BLaER1 (cell line): ENCODE measurements around the gene KCTD15.

Experiments
- H3K27ac ChIP-seq: shearing (Covaris generic); formaldehyde crosslinking; 2 replicates; pipeline ENCODE4 v1.8.1; 2022
- H3K27me3 ChIP-seq: shearing (Covaris generic); formaldehyde crosslinking; 2 replicates; pipeline ENCODE4 v1.8.1; 2022
- H3K36me3 ChIP-seq: shearing (Covaris generic); formaldehyde crosslinking; 2 replicates; pipeline ENCODE4 v1.8.1; 2022
- H3K4me1 ChIP-seq: shearing (Covaris generic); formaldehyde crosslinking; 2 replicates; pipeline ENCODE4 v1.8.1; 2022
- H3K4me2 ChIP-seq: shearing (Covaris generic); formaldehyde crosslinking; 2 replicates; pipeline ENCODE4 v1.8.1; 2022
- H3K4me3 ChIP-seq: shearing (Covaris generic); formaldehyde crosslinking; 2 replicates; pipeline ENCODE4 v1.8.1; 2022
- H3K9ac ChIP-seq: shearing (Covaris generic); formaldehyde crosslinking; 2 replicates; pipeline ENCODE4 v1.8.1; 2022
- H3K9me3 ChIP-seq: shearing (Covaris generic); formaldehyde crosslinking; 2 replicates; pipeline ENCODE4 v1.8.1; 2022
- H4K20me1 ChIP-seq: shearing (Covaris generic); formaldehyde crosslinking; 2 replicates; pipeline ENCODE4 v1.8.1; 2022
- Cebpa-rat ChIP-seq: shearing (Covaris generic); IDR thresholded peaks from 2 replicates; pipeline ENCODE4 v1.8.1; 2022

KCTD15 gene

DNA sequence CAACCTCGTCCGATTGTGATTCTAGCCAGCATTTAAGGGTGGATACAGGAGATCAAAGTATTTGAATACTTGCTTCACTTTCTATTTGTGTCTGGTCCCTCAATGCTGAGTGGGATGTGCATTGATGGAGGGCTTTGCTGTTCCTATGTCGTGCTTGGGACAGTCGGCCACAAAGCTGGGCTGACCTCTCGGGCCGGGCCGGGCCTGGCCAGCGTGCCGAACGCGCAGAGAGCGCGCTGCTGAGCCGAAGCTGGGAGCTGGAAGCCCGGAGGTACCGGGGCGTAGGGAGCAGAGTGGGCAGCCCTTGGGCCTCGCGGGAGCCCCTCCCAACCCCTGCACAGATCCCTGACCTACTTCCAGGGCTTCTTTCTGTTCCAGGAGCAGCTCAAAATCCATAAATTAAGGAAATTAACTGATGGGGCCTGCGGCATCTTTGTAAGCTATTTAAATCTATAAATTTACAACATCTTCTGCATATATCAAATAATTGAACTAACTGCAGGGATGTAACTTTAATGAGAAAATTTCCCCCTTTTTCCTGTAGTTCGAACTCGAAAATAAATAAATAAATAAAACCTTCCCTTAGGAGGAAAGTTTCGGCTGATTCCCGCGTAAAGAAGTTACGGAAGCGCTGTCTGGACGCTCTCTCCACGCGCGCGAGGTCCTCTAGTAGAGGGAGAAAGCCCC is 1.8 kb upstream of the KCTD15 start:
- TF ChIP-seq Cebpa-rat = no peak
- Histone ChIP-seq H4K20me1 (peaks cover 13% of the 10 kb centered on the region), H3K36me3 (peaks cover 1% of the 10 kb centered on the region; the same call in 1 of the 2 replicates), H3K27ac (peak overlapping the region; percentile 99), H3K9ac (peak overlapping the region; percentile 98), H3K9me3 (no peaks in the 10 kb centered on the region), H3K4me1 (peaks cover 34% of the 10 kb centered on the region), H3K4me2 (peak overlapping the region; percentile 87), H3K4me3 (peak overlapping the region; percentile 88), H3K27me3 (no peaks in the 10 kb centered on the region)

DNA sequence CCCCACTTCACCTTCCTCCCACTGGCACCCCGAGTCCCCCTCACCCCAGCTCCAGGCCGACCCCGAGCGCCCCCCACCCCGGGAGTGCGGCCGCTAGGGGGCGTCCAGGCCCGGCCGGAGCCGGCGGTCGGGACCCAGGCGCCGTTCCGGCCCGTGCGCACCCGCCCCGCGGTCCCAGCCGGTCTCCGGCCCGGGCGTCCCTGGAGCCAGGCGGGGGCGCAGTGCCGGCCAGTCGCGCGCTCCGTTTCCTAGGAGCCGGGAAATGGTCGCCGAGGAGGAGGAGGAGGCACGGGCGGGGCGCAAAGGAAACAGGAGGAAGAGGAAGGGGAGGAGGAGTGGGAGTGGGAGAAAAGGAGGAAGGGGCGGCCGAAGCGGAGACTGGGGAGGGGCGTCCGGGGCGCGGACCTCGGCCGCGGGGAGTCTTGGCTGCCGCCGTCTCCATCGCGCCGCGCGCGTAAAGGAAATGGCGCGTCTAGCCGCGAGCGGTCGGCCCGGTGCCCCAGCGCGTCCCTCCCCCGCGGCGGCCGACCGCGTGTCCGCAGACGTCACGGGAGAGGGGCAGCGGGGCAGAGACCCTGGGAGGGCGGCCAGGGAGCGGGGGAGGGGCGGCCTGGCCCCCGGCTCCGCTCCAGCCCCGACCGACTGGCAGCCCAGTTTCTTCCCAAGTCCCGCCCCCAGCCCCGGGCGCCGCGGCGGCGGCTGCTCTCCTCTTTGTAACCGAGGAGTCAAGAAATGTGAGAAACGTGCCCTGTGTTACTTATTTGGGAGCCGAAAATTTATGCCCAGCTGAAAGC is 1.1 kb upstream of the KCTD15 start:
- H4K20me1 ChIP-seq = peaks cover 18% of the 10 kb centered on the region
- H3K27ac ChIP-seq = peak overlapping the region; percentile 99
- no peak for TF ChIP-seq Cebpa-rat
- no peaks in the 10 kb centered on the region for H3K27me3 ChIP-seq
- peaks cover 9% of the 10 kb centered on the region; the same call in 1 of the 2 replicates for H3K36me3 ChIP-seq
- peak overlapping the region; percentile 98 for H3K9ac ChIP-seq
- peak overlapping the region; percentile 87 for H3K4me2 ChIP-seq
- H3K4me3 ChIP-seq = peak overlapping the region; percentile 88
- no peaks in the 10 kb centered on the region for H3K9me3 ChIP-seq
- peaks cover 41% of the 10 kb centered on the region for H3K4me1 ChIP-seq

DNA sequence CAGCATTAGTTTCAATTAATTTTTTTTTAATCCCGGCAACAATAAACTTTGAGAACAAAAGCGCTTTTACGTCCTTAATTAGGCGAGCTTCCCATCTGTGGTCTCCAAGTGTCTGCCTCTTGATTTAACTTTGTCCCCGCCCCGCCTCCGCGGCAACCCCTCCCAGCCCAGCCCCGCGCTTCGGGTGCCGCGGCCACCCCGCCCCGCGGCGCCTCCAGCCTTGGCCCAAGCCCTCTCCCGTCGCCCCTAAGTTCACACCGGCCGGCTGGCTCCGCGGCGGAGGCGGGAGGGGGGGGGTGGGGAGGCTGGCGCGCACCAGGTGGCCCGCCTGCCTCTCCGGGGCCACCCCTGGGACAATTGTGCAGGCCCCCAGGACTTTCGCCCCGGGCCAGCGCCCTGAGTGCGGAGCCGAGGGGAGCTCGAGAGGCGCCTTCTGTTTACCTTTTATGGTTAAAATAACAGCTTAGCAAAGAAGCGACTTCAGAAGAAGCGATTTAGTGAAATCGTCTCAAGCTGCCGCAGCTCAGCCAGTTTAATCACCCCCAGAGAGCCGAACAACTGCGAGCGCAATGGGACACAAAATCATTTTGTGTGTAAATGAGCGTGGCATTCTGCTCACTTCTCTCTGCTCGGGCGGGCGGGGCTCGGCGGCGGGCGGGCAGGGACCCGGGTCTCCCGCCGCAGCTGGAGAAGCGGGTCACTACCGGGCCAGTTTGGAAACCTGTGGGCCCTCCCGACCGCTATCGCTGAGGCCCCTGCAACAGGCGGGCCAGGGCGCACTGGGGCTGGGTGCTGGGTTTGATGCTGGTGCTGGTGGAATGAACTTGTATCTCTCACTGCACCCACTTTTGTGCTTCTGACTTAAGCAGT is 1.4 kb downstream of the KCTD15 start:
- Histone ChIP-seq H3K4me3 (peak overlapping the region; percentile 88), H3K9me3 (no peaks in the 10 kb centered on the region), H3K4me2 (peak overlapping the region; percentile 89), H3K27me3 (no peaks in the 10 kb centered on the region), H3K9ac (peak overlapping the region; percentile 96), H3K36me3 (peaks cover 33% of the 10 kb centered on the region), H3K27ac (peak overlapping the region; percentile 97), H3K4me1 (peaks cover 55% of the 10 kb centered on the region), H4K20me1 (peaks cover 40% of the 10 kb centered on the region)
- no peak for TF ChIP-seq Cebpa-rat

DNA sequence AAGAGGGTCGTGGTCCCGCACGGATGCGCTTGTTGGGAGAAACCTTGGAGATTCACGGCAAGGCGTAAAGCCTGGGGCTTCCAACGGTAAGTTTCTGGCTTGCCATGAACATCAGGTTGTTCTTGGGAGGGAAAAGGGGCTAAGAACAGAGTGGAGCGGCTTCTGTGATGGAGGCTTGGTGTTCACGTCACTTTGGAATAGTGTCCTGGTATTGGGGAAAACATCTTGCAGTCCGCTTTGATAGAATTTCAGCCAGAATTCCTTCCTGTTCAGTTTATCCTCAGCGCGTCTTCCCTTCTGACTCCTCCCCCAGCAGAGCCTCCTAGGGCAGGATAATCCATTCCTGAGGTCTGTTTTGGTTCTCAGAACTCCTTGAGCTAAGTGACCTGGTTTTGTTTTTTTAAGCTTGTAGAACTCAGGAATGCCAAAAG is 2.0 kb downstream of the KCTD15 start:
- no peaks in the 10 kb centered on the region for H3K9me3 ChIP-seq
- TF ChIP-seq Cebpa-rat = no peak
- H3K27ac ChIP-seq = peak overlapping the region; percentile 55
- H4K20me1 ChIP-seq = peaks cover 47% of the 10 kb centered on the region
- H3K36me3 ChIP-seq = peaks cover 40% of the 10 kb centered on the region
- peaks cover 55% of the 10 kb centered on the region for H3K4me1 ChIP-seq
- H3K4me2 ChIP-seq = peak overlapping the region; percentile 89
- peak overlapping the region; percentile 74 for H3K9ac ChIP-seq
- peak overlapping the region; percentile 88 for H3K4me3 ChIP-seq
- H3K27me3 ChIP-seq = no peaks in the 10 kb centered on the region

DNA sequence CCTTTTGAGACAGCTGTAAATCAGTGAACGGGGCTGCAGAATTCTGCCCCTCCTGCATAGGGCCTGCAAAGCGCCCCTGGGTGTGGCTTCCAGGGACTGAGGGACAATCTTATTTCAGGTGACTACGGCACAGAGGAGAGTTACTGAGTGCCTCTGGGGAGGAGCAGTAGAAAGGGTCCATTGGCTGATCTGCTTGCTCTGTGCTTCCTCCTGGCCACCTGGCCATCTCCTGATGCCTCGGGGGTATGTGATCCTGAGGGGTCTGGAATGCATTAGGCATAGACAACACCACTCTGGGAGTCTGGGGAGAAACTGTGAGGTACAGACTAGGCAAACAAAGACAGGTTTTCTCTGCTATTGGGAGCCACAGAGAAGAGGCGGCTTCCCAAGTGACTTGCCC is 2.8 kb downstream of the KCTD15 start:
- Histone ChIP-seq H3K27ac (no peak overlapping the region), H3K36me3 (peaks cover 48% of the 10 kb centered on the region)

DNA sequence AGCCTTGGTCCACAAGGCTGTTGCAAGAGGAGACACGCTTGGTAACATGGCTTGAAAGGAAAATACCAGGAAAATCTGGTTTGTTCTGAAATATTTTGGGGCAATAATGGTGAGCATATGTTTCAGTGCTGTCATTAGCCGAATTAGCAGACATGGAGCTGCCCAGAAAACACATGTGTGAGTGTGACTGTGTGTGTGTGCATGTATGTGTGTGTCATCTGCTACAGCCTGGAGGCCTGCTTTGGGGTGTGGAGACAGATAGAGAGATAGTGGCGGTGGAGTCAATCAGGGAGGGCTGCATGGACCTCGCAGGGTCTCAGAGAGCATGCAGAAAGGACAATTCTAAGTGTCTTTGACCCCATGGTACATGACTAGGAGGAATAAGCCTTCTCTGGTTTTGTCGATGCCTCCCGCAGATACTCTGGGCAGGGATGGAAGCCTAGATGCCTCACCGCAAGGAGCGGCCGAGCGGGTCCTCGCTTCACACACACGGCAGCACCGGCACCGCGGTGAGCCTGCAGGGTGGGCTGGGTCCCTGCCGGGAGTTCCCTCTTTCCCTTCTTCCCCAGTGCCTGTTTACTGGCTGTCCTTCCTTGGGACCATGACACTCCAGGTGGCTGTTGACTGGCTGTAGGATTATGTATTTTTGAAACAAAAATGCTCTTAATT is 3.5 kb downstream of the KCTD15 start:
- Histone ChIP-seq H3K4me2 (peak overlapping the region; percentile 89), H3K36me3 (peaks cover 54% of the 10 kb centered on the region), H3K27ac (no peak overlapping the region), H3K9me3 (no peaks in the 10 kb centered on the region), H3K4me1 (peaks cover 45% of the 10 kb centered on the region), H3K4me3 (no peak overlapping the region), H3K27me3 (no peaks in the 10 kb centered on the region), H3K9ac (peak overlapping the region; percentile 74; the same call in 1 of the 2 replicates), H4K20me1 (peaks cover 61% of the 10 kb centered on the region)
- no peak for TF ChIP-seq Cebpa-rat

More for the DNA sequence above, 2.8 kb downstream of the KCTD15 start:
- Histone ChIP-seq H4K20me1 (peaks cover 55% of the 10 kb centered on the region), H3K4me2 (peak overlapping the region; percentile 89), H3K27me3 (no peaks in the 10 kb centered on the region), H3K4me1 (peaks cover 51% of the 10 kb centered on the region), H3K9ac (peak overlapping the region; percentile 74; the same call in 1 of the 2 replicates), H3K9me3 (no peaks in the 10 kb centered on the region), H3K4me3 (no peak overlapping the region)
- no peak for TF ChIP-seq Cebpa-rat

DNA sequence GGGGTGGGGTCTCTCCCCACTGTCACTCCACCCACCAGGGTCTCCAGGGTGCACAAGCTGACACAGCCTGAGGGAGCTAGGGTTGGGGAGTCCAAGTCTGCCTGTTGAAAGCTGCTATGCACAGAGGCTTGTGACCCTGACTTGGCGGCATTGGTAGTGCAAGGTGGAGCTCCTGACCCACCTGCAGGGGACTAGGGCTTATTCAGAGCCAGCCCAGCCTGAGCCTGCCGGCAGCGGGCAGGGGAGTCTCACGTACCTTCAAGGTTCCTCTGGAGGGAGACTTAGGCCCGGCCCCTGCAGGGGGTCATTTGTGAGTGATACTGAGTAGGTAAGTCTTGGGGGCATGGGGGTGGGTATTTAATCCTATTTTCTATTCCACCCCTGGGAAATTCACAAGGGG is 4.7 kb downstream of the KCTD15 start:
- H4K20me1 ChIP-seq = peaks cover 74% of the 10 kb centered on the region
- TF ChIP-seq Cebpa-rat = no peak
- H3K9ac ChIP-seq = 0 out of 2 replicates have a peak overlapping the region, but pooled peaks have one; percentile 34
- H3K27me3 ChIP-seq = no peaks in the 10 kb centered on the region
- no peak overlapping the region for H3K4me3 ChIP-seq
- peaks cover 67% of the 10 kb centered on the region for H3K36me3 ChIP-seq
- peak overlapping the region; percentile 49 for H3K4me2 ChIP-seq
- H3K27ac ChIP-seq = peak overlapping the region; percentile 51; the same call in 1 of the 2 replicates
- no peaks in the 10 kb centered on the region for H3K9me3 ChIP-seq
- peaks cover 45% of the 10 kb centered on the region for H3K4me1 ChIP-seq

DNA sequence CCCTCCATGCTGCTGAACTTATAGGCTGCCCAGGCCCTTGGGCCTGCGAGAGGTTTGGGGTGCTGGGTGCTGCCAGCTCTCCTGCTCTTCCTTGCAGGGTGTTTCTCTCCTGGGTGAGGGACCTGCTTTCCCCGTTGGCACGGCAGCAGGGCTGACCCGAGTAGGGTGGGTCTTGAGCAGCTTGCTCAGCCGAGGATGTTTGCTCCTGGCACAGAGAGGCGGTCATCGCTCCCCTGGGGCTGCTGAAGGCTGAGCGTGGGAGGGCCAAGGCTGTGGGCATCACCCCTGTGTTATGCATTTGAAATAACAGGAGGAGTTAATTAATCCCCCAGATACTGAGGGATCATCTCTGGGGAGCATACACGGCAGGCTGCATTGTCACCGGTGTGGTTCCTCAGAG is 5.3 kb downstream of the KCTD15 start:
- no peaks in the 10 kb centered on the region for H3K27me3 ChIP-seq
- 0 out of 2 replicates have a peak overlapping the region, but pooled peaks have one; percentile 34 for H3K9ac ChIP-seq
- peak overlapping the region; percentile 49 for H3K4me2 ChIP-seq
- H3K9me3 ChIP-seq = no peaks in the 10 kb centered on the region
- peak overlapping the region; percentile 51; the same call in 1 of the 2 replicates for H3K27ac ChIP-seq
- H3K4me3 ChIP-seq = no peak overlapping the region
- peaks cover 73% of the 10 kb centered on the region for H3K36me3 ChIP-seq
- peaks cover 80% of the 10 kb centered on the region for H4K20me1 ChIP-seq
- no peak for TF ChIP-seq Cebpa-rat
- H3K4me1 ChIP-seq = peaks cover 45% of the 10 kb centered on the region

DNA sequence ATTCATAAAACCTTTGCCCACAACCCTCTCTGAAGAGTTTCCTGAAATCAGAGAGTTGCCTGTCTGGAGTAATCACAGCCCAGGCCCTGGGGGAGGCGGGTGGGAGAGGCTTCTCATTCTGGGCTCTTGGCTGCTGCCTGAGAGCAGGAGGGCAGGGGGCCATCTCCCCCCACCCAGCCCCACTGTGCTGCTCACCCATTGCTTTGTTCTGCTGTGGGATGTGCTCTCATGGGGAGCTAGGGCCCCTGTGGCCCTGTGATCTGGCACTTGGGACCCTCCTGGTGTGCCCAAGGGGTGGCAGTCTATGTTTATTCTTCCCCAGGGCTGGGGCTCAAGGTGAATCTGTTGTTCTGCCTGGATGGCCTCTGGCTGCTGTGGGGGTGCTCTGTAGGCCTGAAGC is 6.1 kb downstream of the KCTD15 start:
- Histone ChIP-seq H3K9ac (0 out of 2 replicates have a peak overlapping the region, but pooled peaks have one; percentile 1), H4K20me1 (peaks cover 80% of the 10 kb centered on the region), H3K4me3 (no peak overlapping the region), H3K27me3 (no peaks in the 10 kb centered on the region), H3K4me2 (no peak overlapping the region), H3K9me3 (no peaks in the 10 kb centered on the region), H3K4me1 (peaks cover 53% of the 10 kb centered on the region), H3K27ac (no peak overlapping the region), H3K36me3 (peaks cover 81% of the 10 kb centered on the region)
- no peak for TF ChIP-seq Cebpa-rat
